Activated CD4-positive, alpha-beta T cell treated with anti-CD3 and anti-CD28 coated beads for 36 hours (primary cell): ENCODE data around the gene TTC28. TPM values are rescaled to one million over a fixed set of nuclear protein-coding genes. Genes with fewer than 3 reads are reported as not detected.
"Not testable (repeated sequence)": the region's sequence is repeated elsewhere in the genome, so short reads cannot be mapped to it uniquely, and the experiment has no call there.

ENCODE experiments used
- ATAC-seq: fragments of 200-7000 bp; cut with Tn5 transposase; one replicate; pipeline ENCODE4 v1.10.0; 2021; ENCODE audit warnings: mild to moderate bottlenecking, moderate library complexity
- CTCF ChIA-PET: fragments of 350-600 bp; sonication (Branson Sonifier 250); formaldehyde crosslinking; loops from one replicate; lab custom pipeline; 2021; ENCODE audit warnings: antibody characterized with exemption; lab: Charles Lee
- POLR2A ChIA-PET: fragments of 350-600 bp; sonication (Branson Sonifier 250); formaldehyde crosslinking; loops from one replicate; lab custom pipeline; 2021; ENCODE audit warnings: antibody characterized with exemption, inconsistent platforms; lab: Charles Lee
- DNase-seq: peaks from one replicate; pipeline ENCODE4 v3.0.0-alpha.2; 2020
- H3K27ac Mint-ChIP-seq: one replicate; pipeline ENCODE4 v1.8.0; 2021; ENCODE audit warnings: mixed read lengths
- H3K27me3 Mint-ChIP-seq: one replicate; pipeline ENCODE4 v1.8.0; 2021; ENCODE audit warnings: mixed read lengths
- H3K36me3 Mint-ChIP-seq: one replicate; pipeline ENCODE4 v1.8.0; 2021; ENCODE audit warnings: low read depth, mixed read lengths
- H3K4me1 Mint-ChIP-seq: one replicate; pipeline ENCODE4 v1.8.0; 2021; ENCODE audit warnings: mixed read lengths
- H3K4me3 Mint-ChIP-seq: one replicate; pipeline ENCODE4 v1.8.0; 2021; ENCODE audit warnings: mild to moderate bottlenecking, moderate library complexity, mixed read lengths
- H3K9me3 Mint-ChIP-seq: one replicate; pipeline ENCODE4 v1.8.0; 2021; ENCODE audit warnings: low read depth, mixed read lengths
- intact Hi-C, 2 experiments: fragments of 100-400 bp; cut with DNase I in 1 of 2; cut with micrococcal nuclease in 1 of 2; formaldehyde crosslinking; loops; one replicate each; pipeline versions ENCODE4 v1.14.2 to v1.15.1; 2022 to 2024; cut with DNase I, micrococcal nuclease
- total RNA-seq, 2 experiments: library from RNA; stranded (reverse); gene quantifications; one replicate each; pipeline ENCODE4 v1.2.3, GENCODE V29; 2021

Gene TTC28
- total RNA-seq, 2 experiments from 2014 or later = 1.0 to 1.4 TPM

DNA sequence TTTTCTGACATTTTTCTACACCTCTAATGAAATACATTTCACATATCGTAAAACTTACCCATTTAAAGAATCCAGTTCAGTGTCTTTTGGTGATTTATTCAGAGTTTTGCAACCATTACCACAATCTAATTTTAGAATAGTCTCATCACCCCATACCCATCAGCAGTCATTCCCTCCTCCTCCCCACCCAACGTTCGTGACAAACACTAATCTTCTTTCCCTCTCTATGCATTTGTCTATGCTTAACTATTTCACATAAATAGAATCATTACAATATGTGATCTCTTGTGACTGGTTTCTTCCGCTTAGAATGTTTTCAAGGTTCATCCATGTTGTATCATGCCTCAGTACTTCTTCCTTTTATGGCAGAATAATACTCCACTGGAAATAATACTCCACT is 9.5 kb downstream of the TTC28 start:
- peaks cover 9% of the 10 kb centered on the region for H3K9me3 Mint-ChIP-seq
- H3K36me3 Mint-ChIP-seq = peaks cover 3% of the 10 kb centered on the region
- CTCF ChIA-PET = no interaction called here
- intact Hi-C loops = loop anchor here in 1 of 2 experiments (10.0 kb wide), 1 partner anchor 125 kb away; no protein-coding TSS in a partner anchor
- H3K27me3 Mint-ChIP-seq = peaks cover 32% of the 10 kb centered on the region
- DNase-seq (no peak), ATAC-seq (no peak)
- H3K4me3 Mint-ChIP-seq = no peak overlapping the region
- no peak overlapping the region for H3K27ac Mint-ChIP-seq
- POLR2A ChIA-PET = no interaction called here
- peaks cover 21% of the 10 kb centered on the region for H3K4me1 Mint-ChIP-seq

GRCh38 chr22:28669387-28669786 is 10.3 kb downstream of the TTC28 start:
- H3K4me3 Mint-ChIP-seq = no peak overlapping the region
- H3K4me1 Mint-ChIP-seq = peaks cover 16% of the 10 kb centered on the region
- ATAC-seq (no peak), DNase-seq (no peak)
- H3K36me3 Mint-ChIP-seq = peaks cover 3% of the 10 kb centered on the region
- H3K9me3 Mint-ChIP-seq = peaks cover 9% of the 10 kb centered on the region
- POLR2A ChIA-PET = no interaction called here
- CTCF ChIA-PET = no interaction called here
- H3K27me3 Mint-ChIP-seq = peaks cover 26% of the 10 kb centered on the region
- no peak overlapping the region for H3K27ac Mint-ChIP-seq
- intact Hi-C loops = no loop called here

DNA sequence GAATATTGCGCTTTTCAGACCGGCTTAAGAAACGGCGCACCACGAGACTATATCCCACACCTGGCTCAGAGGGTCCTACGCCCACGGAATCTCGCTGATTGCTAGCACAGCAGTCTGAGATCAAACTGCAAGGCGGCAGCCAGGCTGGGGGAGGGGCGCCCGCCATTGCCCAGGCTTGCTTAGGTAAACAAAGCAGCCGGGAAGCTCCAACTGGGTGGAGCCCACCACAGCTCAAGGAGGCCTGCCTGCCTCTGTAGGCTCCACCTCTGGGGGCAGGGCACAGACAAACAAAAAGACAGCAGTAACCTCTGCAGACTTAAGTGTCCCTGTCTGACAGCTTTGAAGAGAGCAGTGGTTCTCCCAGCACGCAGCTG is 16.1 kb downstream of the TTC28 start:
- CTCF ChIA-PET, H3K4me3 Mint-ChIP-seq, H3K27me3 Mint-ChIP-seq, H3K27ac Mint-ChIP-seq, H3K36me3 Mint-ChIP-seq, H3K4me1 Mint-ChIP-seq, DNase-seq, ATAC-seq, POLR2A ChIA-PET, intact Hi-C loops, H3K9me3 Mint-ChIP-seq: not testable (repeated sequence)

GRCh38 chr22:28658448-28658847 is 21.2 kb downstream of the TTC28 start:
- H3K27me3 Mint-ChIP-seq = peaks cover 30% of the 10 kb centered on the region

GRCh38 chr22:28656181-28656580 is 23.5 kb downstream of the TTC28 start:
- ChIA-PET POLR2A (no interaction called here), CTCF (no interaction called here)
- Mint-ChIP-seq H3K36me3 (no peaks in the 10 kb centered on the region), H3K27me3 (peaks cover 32% of the 10 kb centered on the region), H3K4me1 (no peaks in the 10 kb centered on the region), H3K27ac (no peak overlapping the region), H3K4me3 (no peak overlapping the region), H3K9me3 (no peaks in the 10 kb centered on the region)
- DNase-seq = no peak
- no peak for ATAC-seq
- intact Hi-C loops = no loop called here

More at GRCh38 chr22:28658448-28658847, 21.2 kb downstream of the TTC28 start:
- POLR2A ChIA-PET = no interaction called here
- intact Hi-C loops = no loop called here
- DNase-seq = no peak
- no peaks in the 10 kb centered on the region for H3K4me1 Mint-ChIP-seq
- H3K27ac Mint-ChIP-seq = no peak overlapping the region
- no peak for ATAC-seq
- H3K4me3 Mint-ChIP-seq = no peak overlapping the region
- CTCF ChIA-PET = interaction anchor here (0.7 kb wide), 1 partner anchor 360 kb away, joined by 3 read pairs; no protein-coding TSS in a partner anchor
- no peaks in the 10 kb centered on the region for H3K9me3 Mint-ChIP-seq
- no peaks in the 10 kb centered on the region for H3K36me3 Mint-ChIP-seq

DNA sequence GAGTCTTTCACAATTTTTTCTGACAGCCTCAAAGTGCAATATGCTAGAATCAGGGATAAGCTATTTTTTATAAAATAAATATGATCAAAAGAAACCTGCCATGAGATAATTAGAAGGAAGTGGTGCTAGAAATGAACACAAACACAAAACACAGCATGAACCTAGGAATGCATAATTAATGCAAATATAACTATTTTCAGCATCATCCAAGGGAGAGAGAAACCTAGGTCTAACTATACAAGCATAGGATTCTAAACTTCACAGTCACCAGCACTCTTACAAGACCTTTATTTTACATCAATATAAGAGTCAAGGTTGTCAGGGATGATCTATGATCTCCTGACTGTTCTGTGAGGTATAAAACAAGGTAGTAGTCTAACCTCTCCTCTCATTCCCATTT is 29.2 kb downstream of the TTC28 start:
- POLR2A ChIA-PET = no interaction called here
- CTCF ChIA-PET = no interaction called here
- ATAC-seq (no peak), DNase-seq (no peak)
- H3K36me3 Mint-ChIP-seq = no peaks in the 10 kb centered on the region
- no peak overlapping the region for H3K27ac Mint-ChIP-seq
- no peaks in the 10 kb centered on the region for H3K4me1 Mint-ChIP-seq
- H3K27me3 Mint-ChIP-seq = peaks cover 45% of the 10 kb centered on the region
- no peaks in the 10 kb centered on the region for H3K9me3 Mint-ChIP-seq
- intact Hi-C loops = no loop called here
- no peak overlapping the region for H3K4me3 Mint-ChIP-seq

DNA sequence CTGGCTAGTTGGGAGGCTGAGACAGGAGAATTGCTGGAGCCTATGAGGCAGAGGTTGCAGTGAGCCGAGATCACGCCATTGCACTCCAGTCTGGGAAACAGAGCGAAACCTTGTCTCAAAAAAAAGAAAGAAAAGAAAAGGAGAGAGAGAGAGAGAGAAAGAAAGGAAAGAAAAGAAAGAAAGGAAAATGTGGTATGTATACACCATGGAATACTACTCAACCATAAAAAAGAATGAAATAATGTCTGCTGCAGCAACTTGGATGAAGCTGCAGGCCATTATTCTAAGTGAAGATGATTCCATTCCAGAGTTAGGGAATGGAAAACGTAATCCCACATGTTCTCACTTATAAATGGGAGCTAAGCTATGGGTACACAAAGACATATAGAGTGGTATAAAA is 30.8 kb downstream of the TTC28 start:
- ATAC-seq (no peak), DNase-seq (no peak)
- Mint-ChIP-seq H3K9me3 (no peaks in the 10 kb centered on the region), H3K27me3 (peaks cover 44% of the 10 kb centered on the region), H3K4me3 (no peak overlapping the region), H3K4me1 (no peaks in the 10 kb centered on the region), H3K27ac (no peak overlapping the region), H3K36me3 (no peaks in the 10 kb centered on the region)
- CTCF ChIA-PET = no interaction called here
- intact Hi-C loops = no loop called here
- POLR2A ChIA-PET = no interaction called here

DNA sequence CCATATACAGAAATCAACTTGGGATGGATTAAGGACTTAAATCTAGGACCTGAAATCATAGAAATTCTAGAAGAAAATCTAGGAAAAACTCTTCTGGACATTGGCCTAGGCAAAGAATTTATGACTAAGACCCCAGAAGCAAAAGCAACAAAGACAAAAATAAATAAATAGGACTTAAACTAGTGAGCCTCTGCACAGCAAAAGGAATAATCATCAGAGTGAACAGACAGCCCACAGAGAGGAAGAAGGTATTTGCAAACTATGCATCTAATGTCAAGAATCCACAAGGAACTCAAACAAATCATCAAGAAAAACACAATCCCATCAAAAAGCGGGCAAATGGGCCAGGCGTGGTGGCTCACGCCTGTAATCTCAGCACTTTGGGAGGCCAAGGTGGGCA is 32.4 kb downstream of the TTC28 start:
- Mint-ChIP-seq H3K4me1 (no peaks in the 10 kb centered on the region), H3K9me3 (no peaks in the 10 kb centered on the region), H3K27me3 (peaks cover 41% of the 10 kb centered on the region), H3K27ac (no peak overlapping the region), H3K36me3 (no peaks in the 10 kb centered on the region), H3K4me3 (no peak overlapping the region)
- intact Hi-C loops = no loop called here
- ChIA-PET CTCF (no interaction called here), POLR2A (no interaction called here)
- ATAC-seq = no peak
- DNase-seq = no peak

DNA sequence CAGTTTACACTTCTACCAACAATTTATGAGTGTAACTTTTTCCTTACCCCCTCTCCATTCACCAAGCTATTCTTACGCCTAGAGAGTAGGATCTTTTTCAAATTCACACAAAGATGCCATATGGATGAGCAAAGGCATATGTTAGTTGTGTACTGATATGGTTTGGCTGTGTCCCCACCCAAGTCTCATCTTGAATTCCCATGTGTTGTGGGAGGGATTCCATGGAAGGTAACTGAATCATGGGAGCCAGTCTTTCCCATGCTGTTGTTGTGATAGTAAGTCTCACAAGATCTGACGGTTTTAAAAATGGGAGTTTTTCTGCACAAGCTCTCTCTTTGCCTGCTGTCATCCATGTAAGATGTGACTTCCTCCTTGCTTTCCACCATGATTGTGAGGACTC is 40.3 kb downstream of the TTC28 start:
- H3K27ac Mint-ChIP-seq = no peak overlapping the region
- no peak for DNase-seq
- peaks cover 32% of the 10 kb centered on the region for H3K27me3 Mint-ChIP-seq
- no peak overlapping the region for H3K4me3 Mint-ChIP-seq
- ChIA-PET CTCF (no interaction called here), POLR2A (no interaction called here)
- no peaks in the 10 kb centered on the region for H3K36me3 Mint-ChIP-seq
- no peak for ATAC-seq
- intact Hi-C loops = no loop called here
- no peaks in the 10 kb centered on the region for H3K9me3 Mint-ChIP-seq
- H3K4me1 Mint-ChIP-seq = no peaks in the 10 kb centered on the region

DNA sequence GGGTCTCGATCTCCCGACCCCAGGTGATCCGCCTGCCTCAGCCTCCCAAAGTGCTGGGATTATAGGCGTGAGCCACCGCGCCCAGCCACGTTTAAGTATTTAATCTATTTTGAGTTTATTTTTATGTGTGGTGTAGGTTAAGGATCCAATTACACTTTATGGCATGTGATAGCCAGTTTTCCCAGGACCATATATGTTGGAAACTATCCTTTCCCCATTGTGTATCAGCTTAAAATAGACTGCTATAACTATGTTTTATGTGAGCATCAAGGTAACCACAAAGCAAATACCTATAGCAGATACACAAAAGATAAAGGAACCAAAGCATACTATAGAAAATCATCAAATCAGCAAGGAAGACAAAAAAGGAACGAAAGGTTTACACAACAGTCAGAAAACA is 42.4 kb downstream of the TTC28 start:
- DNase-seq = no peak
- Mint-ChIP-seq H3K27me3 (peaks cover 28% of the 10 kb centered on the region), H3K36me3 (no peaks in the 10 kb centered on the region), H3K27ac (no peak overlapping the region), H3K4me3 (no peak overlapping the region), H3K4me1 (no peaks in the 10 kb centered on the region), H3K9me3 (no peaks in the 10 kb centered on the region)
- CTCF ChIA-PET = no interaction called here
- intact Hi-C loops = no loop called here
- no peak for ATAC-seq
- POLR2A ChIA-PET = no interaction called here

DNA sequence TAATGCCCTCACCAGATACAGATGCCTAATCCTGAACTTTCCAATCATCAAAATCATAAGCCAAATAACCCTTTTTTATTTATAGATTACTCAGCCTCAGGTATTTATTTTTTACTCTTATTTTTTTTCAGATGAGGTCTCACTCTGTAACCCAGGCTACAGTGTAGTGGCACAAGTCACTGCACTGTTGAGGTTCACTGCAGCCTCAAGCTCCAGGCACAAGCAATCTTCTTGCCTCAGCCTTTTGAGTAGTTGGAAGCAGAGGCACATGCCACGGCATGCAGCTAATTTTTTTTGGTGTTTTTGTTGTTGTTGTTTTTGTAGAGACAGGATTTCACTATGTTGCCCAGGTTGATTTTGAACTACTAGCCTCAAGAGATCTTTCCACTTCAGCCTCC is 49.5 kb downstream of the TTC28 start:
- POLR2A ChIA-PET = interaction anchor here (0.6 kb wide), 1 partner anchor 10 kb away, joined by 3 read pairs; no protein-coding TSS in a partner anchor
- no peaks in the 10 kb centered on the region for H3K4me1 Mint-ChIP-seq
- CTCF ChIA-PET = no interaction called here

DNA sequence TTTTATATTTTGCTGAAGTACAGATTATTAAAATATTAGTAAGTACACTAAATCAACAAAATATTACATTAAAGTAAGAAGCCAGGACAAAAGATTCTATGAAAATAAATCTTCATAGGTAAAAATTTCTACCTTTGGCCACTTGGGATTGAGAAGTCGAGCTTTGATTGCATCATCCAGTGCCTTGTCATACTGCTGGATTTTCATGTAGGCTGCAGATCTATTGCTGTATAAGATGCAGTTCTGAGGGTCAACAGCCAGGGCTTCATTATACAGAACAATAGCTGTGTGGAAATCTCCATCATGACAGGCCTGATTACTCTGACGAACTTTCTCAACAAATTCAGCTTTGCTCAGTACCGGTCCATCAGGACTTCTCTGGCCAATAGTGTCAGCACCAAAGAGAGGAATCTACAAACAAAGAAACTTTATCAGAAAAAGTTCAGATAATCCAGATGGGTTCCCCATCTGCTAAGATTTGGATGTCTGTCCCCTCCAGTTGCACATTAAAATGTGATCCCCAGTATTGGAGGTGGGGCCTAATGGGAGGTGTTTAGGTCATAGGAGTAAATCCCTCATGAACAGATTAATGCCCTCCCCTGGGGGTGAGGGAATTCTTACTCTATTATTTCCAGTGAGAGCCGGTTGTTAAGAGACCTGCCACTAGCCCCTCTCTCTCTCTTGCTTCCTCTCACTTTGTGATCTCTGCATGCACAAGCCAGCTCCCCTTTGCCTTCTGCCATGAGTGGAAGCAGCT is 50.0 kb downstream of the TTC28 start:
- CTCF ChIA-PET = no interaction called here

More for the DNA sequence above, 49.5 kb downstream of the TTC28 start:
- intact Hi-C loops = no loop called here
- no peak for ATAC-seq
- Mint-ChIP-seq H3K4me3 (no peak overlapping the region), H3K27me3 (peaks cover 20% of the 10 kb centered on the region), H3K9me3 (no peaks in the 10 kb centered on the region), H3K36me3 (no peaks in the 10 kb centered on the region), H3K27ac (no peak overlapping the region)
- no peak for DNase-seq

More for the DNA sequence above, 50.0 kb downstream of the TTC28 start:
- ATAC-seq (no peak), DNase-seq (no peak)
- POLR2A ChIA-PET = no interaction called here
- intact Hi-C loops = no loop called here
- Mint-ChIP-seq H3K27me3 (peaks cover 23% of the 10 kb centered on the region), H3K4me1 (no peaks in the 10 kb centered on the region), H3K36me3 (no peaks in the 10 kb centered on the region), H3K27ac (no peak overlapping the region), H3K4me3 (no peak overlapping the region), H3K9me3 (no peaks in the 10 kb centered on the region)
